ENCODE results near the gene FBXO36.

The FBXO36 gene

DNA sequence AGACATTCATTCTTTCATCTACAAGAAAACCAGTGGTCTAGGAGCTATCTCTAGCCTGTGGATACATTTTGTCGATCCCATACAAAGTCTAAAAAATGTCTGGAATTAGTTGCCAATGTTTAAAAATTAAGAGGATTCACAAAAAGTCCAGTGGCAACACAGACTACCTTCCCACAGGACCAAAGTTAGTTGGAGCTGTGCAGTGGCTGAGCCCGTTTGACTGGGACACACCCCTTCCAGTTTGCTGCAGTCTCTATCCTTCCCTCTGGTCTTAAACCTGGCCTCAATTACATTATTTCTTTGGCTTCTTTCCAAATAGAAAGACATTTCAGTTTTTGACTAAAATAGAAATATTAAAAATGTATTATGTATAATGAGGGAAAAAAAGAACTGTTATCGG, 127.8 kb downstream of the FBXO36 start:
- DNase-seq (ENCODE audit: low spot score): no peak

DNA sequence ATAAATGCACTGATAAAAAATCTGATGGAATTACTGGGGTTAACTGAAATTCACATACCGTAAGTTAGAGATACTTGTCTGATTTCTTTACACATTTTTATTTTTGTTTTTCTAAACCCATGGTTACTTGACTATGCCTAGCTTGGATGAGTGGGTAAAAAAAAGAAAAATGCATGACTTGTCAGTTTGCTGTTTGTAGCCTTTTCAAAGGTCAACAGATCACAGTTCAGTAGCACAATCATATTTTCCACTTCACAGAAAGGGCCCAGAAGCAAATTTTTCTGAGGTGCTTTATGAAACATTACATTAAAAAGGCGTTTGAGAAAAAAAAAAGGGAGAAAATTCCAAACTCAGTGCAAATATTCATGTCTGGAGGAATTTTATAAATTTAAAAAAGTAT, 130.0 kb downstream of the FBXO36 start:
- DNase-seq (ENCODE audit: low spot score): no peak

DNA sequence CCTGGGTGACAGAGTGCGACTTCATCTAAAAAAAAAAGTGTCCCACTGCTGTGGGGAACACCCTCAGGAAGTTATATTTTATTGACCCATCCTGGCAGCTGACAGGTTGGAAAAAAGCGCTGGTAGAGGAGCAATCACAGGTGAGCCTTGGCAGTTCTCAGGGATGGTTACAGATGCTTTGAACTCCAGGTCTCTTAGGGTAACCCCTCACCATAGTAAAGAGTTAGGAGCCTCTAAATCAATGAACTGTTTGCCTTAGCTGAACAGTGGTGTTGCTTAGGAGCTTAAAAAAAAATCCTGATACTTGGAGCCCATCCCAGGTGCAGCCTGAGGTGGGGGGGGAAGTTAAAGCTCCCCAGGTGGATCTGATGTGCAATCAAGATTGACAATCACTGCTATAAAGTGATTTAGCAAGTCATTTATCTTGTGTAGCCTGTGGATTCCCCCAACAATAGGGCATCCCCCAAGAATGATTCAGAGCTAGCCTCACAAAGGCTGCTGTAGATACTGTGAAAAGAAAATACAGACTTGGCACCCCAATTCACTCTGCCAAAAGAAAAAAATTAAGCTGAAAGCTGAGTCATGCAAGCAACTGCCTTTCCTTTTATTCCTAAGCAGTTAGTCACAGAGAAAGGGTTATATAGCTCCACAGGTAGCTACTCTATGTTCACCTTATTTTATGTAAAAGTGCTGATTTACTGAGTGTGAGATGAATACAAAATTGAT, 131.6 kb downstream of the FBXO36 start:
- no peak for DNase-seq (ENCODE audit: low spot score)

DNA sequence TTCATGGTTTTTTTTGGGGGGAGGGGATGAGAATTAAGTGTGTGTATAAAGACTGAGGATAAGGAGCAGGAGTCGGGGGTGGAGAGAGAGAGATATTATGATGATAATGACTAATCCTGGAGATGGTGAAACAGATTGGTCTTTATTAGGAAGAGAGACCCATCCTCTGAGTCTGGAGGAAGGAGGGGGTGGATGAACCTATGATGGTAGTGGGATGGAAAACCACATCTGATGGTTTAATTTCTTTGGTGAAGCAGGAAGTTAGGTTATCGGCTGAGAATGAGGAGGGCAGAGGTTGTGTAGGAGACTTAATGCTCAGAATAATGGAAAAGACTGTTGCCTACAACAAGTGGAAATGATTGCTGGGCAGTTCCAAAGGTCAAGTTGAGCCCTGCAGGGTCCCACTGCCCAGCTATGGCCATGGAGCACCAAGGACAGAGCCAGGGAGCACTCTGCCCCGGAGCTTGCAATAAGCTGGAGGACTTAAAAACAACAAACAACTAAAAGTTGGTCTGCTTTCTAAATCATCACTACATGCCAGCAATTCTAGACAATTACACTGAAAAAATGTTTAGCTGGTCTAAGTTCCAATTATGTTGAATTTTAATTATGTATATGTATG, 138.5 kb downstream of the FBXO36 start:
- no peak for DNase-seq (ENCODE audit: low spot score)
